ENCODE data around the gene ATG16L2.

The ATG16L2 gene, protein sequence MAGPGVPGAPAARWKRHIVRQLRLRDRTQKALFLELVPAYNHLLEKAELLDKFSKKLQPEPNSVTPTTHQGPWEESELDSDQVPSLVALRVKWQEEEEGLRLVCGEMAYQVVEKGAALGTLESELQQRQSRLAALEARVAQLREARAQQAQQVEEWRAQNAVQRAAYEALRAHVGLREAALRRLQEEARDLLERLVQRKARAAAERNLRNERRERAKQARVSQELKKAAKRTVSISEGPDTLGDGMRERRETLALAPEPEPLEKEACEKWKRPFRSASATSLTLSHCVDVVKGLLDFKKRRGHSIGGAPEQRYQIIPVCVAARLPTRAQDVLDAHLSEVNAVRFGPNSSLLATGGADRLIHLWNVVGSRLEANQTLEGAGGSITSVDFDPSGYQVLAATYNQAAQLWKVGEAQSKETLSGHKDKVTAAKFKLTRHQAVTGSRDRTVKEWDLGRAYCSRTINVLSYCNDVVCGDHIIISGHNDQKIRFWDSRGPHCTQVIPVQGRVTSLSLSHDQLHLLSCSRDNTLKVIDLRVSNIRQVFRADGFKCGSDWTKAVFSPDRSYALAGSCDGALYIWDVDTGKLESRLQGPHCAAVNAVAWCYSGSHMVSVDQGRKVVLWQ

DNA sequence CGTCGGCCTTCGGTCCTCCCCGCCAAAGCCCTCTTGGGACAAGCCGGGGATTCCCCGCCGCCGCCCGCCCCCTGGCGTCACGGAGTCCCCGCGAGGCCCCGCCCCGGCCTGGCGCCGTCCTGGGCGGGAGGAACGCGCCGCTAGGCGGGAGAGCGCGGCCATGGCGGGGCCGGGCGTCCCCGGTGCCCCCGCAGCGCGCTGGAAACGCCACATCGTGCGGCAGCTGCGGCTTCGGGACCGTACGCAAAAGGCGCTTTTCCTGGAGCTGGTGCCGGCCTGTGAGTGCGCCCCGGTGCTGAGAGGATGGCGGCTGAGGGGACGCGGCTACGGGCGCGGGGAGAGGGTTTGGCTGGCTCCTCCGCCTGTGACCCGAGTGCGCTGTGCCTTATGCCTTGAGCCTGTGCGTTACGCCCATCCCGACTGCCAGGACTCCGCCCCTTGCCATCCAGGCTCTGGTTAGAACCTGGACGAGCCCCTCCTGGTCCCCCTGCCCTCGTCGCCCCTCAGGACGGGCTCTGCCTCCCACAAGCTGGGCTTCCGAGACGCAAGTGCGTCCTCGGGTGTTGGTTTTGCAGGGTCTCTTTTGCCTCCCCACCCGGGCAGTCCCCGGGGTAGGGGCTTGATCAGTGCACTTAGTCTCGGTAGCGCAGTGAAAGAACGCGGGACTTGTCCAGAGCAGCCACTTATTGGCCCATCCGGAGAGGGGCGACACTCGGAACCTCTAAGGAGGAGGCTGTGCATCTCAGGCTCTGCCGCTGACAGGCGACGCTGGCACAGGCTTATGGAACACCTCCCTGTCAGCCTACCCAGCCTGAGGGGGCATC lies at the start of gene ATG16L2:
Gene ATG16L2 (plus strand): TSS at position 126 of the 824 bp plus-strand sequence. CDS start 35 bp downstream, at position 161.
- peak; percentile 91 for DNase-seq

DNA sequence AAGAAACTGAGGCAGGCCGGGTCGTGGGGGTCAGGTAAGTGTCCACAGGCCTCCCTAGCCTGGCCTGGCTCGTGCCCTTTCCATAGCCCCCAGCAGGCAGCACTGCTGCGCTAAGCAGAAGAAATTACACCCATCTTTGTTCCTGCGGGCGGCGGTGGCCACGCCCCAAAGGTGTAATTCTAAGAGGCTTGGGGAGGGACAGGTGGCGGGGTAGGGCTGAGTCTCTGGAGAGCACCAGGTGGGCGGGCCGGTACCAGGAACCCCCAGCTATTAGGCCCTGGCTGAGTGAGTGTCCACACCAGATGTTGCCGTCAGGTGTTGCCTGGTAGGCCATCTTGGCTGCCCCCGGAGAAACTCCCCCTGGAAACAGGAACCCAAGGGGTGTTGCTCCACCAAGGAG lies 49.7 kb upstream of the ATG16L2 start:
- DNase-seq = no peak

DNA sequence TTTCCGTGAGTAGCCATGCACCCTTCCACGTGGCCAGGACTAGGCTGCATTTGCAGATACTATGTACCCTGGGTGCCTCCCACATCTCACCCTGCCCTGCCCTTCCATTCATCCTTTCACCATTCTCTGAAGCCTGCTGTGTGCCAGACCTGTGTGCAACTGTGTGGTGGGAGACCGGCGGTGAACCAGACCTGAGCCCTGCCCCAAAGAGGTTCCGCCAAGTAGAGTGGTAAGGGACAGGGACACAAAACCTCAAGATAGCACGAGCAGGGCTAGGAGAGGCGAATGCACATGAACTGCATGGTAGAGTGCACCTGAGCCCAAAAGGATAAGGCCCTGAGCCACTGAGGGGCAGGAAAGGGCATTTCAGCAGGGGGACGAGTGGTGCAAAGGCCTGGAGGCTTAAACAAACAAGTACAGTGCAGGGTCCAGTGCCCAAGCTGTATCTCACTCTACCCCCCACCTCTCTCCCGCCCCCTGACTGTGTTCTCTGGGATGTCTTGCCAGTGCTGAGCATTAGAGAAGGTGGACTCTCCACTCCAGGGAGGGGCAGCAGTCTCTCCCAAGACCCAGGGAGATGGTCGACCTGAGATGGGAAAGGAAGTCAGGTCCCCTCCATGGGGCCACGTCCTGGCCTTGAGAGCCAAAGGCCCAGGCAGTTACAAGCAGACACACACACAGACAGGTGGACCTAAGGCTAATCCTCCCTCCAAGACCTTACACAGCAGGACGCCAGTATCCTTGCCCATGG lies 47.9 kb upstream of the ATG16L2 start:
- no peak for DNase-seq

DNA sequence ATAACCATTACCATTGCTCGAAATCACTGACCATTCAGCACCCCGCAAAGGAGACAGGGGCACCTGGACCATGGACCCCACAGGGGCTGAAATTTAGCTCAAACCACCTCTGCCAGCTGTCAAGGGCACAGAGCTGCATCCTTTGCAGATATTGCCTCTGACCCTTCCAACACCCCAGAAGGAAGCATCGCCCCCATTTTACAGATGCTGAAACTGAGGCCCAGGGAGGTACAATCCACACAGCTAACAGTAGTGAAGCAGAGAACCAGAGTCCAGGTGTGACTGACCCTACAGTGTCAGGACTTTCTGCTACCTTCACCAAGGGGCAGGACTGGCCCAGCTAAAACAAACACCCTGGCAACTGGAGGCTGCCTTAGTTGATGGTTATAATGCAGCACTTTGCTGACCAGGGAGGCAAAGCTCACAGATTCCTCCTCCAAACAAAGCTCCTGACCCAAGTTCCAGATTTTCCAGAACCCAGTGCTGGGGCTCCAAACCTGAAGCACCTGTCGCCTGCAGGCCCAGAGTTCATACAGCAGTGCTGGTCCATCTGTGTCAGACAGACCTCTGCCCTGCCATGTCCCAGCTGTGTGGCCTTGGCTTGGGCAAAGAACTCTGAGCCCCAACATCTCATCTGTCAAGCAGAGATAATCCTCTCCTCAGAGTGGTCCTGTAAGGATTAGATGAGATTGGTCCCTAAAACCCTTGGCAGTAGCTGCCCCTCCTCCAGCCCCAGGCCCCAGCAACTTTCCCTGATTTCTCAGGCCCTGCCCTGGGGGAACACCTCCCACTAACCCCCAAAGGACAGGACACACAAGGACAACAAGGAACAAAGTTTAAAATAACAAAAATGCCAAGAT lies 46.8 kb upstream of the ATG16L2 start:
- DNase-seq = no peak

DNA sequence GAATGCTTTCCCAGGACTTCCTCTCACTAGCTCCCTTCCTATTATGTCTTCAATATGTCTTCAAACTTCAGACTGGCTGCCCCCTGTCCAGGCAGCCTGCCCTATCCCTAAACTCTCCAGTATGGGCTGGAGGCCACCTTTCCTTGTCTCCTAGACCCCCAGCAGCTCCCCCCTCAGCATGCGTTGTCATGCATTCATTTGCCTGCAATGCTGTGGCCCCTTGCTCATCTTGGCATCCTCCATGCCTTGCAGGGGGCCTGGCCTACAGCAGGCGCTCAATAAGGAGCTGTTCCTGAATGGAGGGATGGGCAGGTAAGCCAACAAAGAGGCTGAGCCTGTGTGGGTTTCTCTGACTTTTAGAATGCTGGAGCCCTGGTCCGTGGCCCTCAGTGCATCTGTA lies 45.6 kb upstream of the ATG16L2 start:
- DNase-seq = no peak

DNA sequence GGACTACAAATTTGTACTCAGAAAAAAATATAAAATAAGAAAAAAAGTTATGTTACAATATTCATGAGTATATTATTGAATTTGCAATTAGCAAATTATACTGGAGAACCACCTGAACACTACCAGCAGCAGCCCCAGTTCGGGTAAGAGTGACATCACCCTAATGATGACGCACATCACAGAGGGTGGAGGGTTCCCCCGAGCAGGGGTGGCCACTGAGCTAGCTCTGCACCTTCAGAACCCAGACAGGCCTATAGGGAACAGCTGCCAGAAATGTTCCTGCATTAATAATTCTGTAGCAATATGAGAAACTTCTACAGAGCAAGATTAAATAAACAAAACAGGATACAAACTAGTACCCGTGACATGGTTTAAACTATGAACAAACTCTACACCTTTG lies 44.5 kb upstream of the ATG16L2 start:
- no peak for DNase-seq

DNA sequence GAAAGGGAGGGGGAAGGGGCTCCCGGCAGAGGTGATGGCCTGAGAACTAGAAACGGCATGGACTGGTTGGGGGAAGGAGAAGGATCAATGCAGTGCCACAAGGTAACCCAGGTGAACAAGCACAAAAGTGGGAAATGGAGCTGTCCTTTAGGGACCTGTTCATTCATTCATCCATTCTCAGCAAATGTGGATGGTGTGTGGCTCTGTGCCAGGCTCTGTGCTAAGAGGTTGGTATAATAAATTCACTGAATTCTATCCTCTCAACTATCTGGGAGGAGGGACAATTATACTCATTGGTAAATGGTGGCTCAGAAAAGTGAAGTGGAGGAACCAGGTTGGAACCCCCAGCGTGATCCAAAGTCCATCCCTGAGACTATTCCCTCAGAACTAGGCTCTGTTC lies 43.4 kb upstream of the ATG16L2 start:
- no peak for DNase-seq

DNA sequence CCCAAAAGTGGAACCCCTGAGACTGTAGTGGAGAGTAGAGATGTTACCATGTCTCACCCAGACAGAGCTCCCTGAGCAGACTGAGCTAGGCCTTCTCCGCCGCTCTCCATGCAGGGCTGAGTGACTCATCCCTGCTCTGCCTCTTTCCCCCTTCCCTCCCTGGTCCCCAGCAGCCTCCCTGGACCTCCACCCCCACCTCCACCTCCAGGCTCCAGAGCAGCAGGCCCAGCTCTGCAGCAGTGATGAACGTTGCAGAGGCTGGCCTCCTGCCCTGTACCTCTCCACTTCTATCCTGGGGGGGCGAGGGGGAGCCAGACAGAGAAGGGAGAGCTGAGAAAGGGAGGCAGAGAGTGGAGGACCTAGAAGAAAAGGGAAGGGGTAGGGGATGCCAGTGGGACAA lies 42.7 kb upstream of the ATG16L2 start:
- no peak for DNase-seq

DNA sequence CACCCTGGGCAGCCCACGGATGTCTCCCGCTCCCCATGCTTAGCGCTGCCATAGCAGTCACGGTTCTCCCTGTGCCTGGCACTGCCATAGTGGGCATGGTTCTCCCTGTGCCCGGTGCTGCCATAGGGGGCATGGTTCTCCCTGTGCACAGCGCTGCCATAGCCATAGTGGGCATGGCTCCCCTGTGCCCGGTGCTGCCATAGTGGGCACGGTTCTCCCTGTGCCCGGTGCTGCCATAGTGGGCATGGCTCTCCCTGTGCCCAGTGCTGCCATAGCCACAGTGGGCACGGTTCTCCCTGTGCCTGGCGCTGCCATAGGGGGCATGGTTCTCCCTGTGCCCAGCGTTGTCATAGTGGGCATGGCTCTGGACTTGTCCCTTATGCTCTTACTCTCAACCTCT lies 42.2 kb upstream of the ATG16L2 start:
- DNase-seq = no peak

DNA sequence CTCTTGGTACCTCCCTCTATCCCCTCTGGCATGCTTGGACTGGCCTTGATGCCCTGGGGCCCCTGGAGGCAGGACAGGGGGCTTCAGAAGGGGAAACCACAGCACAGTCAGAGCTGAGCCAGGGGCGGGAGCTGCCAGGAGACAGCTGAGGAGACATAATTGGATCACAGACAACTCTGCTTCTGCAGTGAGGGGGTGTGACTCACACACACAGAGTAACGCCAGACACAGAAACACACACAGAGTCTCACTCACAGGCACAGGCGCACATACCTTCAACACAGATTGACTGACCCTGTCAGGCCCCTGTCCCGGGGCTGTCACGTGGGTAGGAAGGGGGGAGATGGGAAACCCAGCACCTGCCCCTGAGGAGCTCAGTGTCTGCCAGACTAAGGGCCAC lies 40.9 kb upstream of the ATG16L2 start:
- no peak for DNase-seq

DNA sequence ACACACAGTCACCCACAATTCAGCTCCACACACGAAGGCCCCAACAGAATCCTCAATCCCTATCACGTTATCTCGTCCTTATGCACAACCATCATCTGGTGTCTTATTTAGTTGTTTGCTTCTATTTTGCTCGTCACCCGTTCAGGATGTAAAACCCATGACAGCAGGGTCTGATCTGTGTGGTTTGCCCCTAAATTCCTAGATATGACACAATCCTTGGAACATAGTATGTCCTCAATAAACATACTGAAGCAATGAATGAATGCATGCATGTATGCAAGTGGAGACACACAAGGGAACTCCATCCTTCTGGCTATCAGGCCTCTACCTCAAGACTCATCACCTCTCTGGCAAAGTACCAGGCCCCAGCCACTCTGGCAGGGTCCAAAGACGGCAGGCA lies 40.5 kb upstream of the ATG16L2 start:
- DNase-seq = no peak

DNA sequence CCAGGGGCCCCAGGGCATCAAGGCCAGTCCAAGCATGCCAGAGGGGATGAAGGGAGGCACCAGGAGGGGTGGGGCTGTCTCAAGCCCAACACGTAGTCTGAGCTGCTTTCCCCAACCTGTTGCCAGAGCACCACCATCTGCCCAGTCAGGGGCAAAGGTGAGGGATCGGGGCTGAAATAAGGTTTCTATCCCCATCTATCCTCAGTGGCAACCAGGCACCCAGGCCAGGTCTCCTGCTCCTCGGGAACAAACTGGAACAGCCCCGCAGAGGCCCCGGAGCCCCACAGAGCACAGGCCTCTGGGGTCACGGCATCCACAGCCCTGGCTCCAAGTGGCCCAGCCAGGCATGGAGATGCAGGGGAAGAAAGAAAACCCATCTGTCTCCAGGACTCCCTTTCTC lies 39.7 kb upstream of the ATG16L2 start:
- DNase-seq = no peak

DNA sequence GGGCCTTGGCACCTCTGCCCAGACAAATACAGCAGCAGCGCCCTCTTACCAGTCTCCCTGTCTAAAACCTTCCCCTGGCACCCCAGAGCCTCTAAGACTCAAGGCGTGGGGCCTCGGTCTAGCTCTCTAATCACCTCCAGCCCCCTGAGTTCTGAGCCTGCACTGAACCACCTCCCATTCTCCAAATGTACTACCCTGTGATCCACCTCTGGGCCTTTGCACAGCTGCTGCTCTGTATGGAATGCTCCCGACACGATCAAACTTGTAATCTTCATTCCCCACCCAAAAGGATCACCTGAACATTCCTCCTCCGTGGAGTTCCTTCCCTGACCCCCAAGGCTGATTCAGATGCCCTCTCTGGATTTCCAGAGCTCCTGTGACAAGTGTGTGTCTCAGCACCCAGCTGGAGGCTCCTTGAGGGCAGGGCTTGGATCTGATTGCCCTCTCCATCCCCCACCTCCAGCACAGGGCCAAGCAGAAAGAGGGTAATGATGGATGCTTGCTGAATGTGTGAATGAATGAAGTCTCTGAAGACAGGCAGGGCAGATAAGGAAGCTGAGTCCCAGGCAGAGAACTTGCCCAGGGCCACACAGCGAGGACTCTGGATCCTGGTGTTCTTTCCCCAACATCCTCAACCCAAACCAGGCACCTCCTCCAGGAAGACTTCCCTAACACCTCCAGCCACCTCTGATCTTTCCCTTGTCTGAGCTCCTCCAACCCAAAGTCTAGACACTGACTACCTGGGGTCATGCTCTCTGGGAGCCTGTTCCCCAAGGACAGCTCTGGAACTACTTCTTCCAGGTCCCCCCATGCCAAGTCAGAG lies 38.7 kb upstream of the ATG16L2 start:
- no peak for DNase-seq

DNA sequence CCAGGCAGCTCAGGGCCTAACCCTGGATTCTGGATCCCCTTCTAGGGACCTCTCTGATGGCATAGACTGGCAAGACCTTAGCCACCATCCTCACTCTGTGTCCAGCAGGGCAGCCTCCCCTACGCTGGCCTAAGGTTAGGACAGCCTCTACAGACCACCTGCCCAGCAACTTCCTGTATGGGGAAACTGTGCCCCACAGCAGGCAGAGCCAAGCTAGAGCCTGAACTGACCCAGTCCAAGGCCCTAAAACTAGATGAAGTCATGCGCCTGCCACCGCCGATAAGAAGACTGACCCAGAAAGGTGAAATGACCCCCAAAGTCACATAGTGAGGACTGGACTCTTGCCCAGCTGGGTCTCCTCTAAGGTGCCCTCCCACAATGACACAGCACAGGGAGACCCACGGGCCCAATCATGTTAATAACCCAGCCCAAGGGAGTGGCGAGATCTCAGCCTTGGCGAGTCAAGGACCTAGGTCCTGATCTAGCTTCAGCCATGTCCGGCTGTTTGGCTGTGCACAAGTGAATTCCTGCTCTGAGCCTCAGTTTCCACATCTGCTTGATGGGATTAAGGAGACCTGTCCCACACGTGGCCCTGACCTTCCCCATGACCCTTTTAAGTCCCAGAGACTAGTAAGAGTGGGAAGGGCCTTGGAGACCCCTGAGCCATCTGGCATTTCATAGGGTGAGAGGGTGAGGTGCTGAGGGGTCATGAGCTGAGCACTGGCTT lies 37.9 kb upstream of the ATG16L2 start:
- no peak for DNase-seq

DNA sequence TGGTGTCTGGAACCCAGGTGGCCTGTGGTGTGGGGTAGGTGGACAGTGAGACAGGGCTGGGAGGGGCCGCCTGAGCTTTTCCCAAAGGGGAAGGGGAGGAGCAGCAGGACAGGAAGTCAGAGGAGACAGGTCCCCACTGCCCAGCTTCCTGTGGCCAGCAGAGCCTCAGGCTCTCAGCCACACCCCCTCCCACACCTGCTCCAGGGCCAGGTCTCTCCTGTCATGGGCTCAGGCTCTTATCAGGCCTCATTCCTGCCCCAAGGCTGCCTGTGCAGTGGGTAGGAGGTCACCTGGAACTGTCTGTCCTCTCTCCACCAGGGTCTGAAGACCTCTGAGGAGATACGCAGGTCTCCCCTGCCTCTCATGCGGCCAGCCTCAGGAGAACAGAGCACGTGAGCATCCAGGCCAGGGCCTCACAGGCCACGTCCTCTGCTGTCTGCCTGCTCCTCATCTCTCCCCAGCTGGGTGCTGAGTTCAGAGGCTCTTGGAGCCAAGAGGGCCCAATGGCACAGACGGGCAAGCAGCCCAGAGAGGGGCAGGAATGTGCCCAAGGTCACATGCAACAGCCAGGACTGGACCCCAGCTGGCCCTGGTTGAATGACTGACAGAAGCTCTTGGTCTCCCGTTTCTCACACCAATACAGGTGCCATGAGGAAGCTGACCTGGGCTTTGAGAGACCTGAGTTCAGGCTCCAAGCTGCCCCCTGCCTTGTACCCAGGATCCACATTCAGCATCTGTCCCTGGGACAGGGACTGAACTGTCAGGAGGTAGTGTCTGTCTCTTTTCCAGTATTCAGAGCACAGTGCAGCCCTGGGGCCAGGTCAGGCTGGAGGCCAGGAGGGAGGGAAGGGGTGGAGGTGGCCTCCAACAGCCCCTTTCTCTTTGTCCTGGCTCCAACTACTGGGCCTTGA lies 37.1 kb upstream of the ATG16L2 start:
- DNase-seq = no peak

DNA sequence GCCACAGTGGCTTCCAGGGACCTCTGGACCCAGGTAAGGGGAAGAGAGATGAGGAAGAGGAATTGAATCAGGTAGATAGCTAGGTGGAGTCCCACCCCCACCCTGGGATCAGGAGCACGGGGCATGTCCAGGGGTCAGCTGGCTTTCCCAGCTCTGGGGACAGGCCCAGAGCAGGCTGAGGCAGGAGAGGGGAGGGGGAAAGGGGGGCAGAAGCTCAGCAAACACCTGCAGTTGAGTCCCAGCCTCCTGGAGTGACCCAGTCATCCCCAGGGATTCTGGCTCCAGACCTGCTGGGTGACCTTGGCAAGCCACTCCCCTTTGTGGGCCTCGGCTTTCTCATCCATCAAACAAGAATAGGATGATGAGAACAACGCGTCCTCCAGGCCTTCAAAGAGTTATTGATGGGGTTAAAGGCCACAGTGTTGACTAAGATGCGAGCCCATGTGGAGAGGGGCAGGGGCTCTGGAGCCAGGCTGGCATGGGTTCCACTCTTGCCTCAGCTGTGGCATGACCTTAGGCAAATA lies 36.4 kb upstream of the ATG16L2 start:
- no peak for DNase-seq

DNA sequence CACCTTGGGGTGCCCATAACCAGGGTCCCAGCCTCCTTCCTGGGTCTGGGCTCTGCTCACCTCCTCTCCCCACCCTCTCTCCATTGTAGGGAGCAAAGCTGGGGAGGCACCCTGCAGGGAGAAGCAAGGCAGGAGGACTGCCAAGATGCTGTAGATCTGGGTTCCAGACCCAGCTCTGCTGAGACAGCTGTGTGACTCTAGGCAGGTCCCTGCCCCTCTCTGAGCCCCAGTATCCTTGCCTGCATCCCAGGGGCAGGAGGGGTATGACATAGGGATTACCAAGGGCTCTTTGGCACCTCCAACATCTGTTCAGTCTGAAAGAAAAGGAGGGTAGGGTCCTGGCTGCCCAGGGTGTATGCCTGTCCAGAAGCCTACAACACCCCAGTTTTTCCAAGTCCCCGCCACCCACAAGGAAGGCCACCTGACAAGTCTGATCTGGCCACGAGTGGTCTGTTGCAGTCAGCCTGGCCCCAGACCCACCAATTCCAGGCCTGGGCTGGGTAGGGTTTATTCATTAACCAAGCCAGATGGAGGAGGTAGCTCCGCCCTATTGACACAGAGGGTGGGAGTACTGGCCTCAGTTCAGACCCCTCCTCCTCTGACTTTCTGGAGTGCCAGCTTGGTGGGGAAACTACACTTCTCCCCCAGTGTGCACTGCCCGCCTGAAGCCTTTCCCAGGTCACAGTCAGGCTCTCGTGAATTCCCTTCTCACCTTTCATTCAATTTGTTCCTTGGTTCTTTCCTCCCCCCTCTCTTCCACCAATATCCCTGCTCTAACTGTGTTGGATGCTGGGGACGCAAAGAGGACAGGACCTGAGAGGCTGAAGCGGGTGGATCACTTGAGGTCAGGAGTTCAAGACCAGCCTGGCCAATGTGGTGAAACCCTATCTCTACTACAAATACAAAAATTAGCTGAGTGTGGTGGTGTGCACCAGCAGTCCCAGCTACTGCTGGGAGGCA lies 35.4 kb upstream of the ATG16L2 start:
- DNase-seq = no peak

Measured in CD4-positive, alpha-beta T cell treated with Interleukin-17A for 4 hours (primary cell).